Measurements from ENCODE around the gene PRKCSH. TPM values are rescaled to one million over a fixed set of nuclear protein-coding genes. Genes with fewer than 3 reads are reported as not detected.

Gene PRKCSH
- total RNA-seq, 1 experiment from 2014 or later = 425 TPM

GRCh38 chr19:11481534-11482383 is 46.3 kb downstream of the PRKCSH start:
- H2AFZ ChIP-seq (ENCODE audit: low read depth, low read length, poor library complexity, severe bottlenecking) = no peak overlapping the region
- no peak overlapping the region for H3K9ac ChIP-seq (ENCODE audit: low read length)
- no peak overlapping the region for H3K27ac ChIP-seq (ENCODE audit: low read depth, low read length)
- no peaks in the 10 kb centered on the region for H4K20me1 ChIP-seq (ENCODE audit: insufficient read depth)
- no peaks in the 10 kb centered on the region for H3K36me3 ChIP-seq (ENCODE audit: control insufficient read depth in 1 of 2, insufficient read depth in 2 of 2, low read length in 2 of 2)
- H3K27me3 ChIP-seq (ENCODE audit: insufficient read depth, low read length) = no peaks in the 10 kb centered on the region
- RAD21 ChIA-PET (ENCODE audit: low non-redundant PET in 1 of 2, low total read pairs in 2 of 2, uncharacterized antibody in 2 of 2, unreplicated experiment in 2 of 2) = interaction anchor here (1.0 to 1.3 kb wide), 3 partner anchors 100 to 188 kb away, joined by 3 to 9 read pairs (median 3); no protein-coding TSS in a partner anchor
- H3K9me3 ChIP-seq (ENCODE audit: control insufficient read depth in 1 of 2, insufficient read depth in 1 of 2, low read depth in 1 of 2, low read length in 2 of 2) = no peaks in the 10 kb centered on the region
- peaks cover 0 to 3% of the 10 kb centered on the region in 2 experiments; a peak in 1 of 4 replicates for H3K4me1 ChIP-seq (ENCODE audit: control insufficient read depth in 1 of 2, insufficient read depth in 2 of 2, low read length in 2 of 2)
- CTCF ChIA-PET = interaction anchor here (0.8 to 1.9 kb wide), 9 partner anchors 13 to 238 kb away, joined by 3 to 14 read pairs (median 5); partner anchors contain the start of genes EPOR and SWSAP1
- H3K79me2 ChIP-seq (ENCODE audit: insufficient read depth, low read length) = no peaks in the 10 kb centered on the region
- intact Hi-C loops (cut with micrococcal nuclease) = loop anchor here (2.0 kb wide), 1 partner anchor 187 kb away; no protein-coding TSS in a partner anchor
- H3K4me2 ChIP-seq (ENCODE audit: low read length) = no peak overlapping the region
- no TSS peak for BruUV-seq (replicated peaks)
- no peak overlapping the region for H3K4me3 ChIP-seq (replicated peaks in 1 of 2; ENCODE audit: low read depth in 1 of 2, low read length in 2 of 2)
- POLR2A ChIA-PET = interaction anchor here (0.9 kb wide), 1 partner anchor 101 kb away, joined by 6 read pairs; no protein-coding TSS in a partner anchor
- H3K9me2 ChIP-seq (ENCODE audit: insufficient read depth) = no peaks in the 10 kb centered on the region
- no peak for DNase-seq (ENCODE audit: low read depth, low spot score)
- peak; percentile 22; the same call in 1 of the 2 replicates for ATAC-seq
- TF ChIP-seq ZFX (IDR thresholded peaks at IDR 0.05) = no peak
- TF ChIP-seq ZNF274 (IDR thresholded peaks at IDR 0.05; ENCODE audit: low read depth, low read length) = no peak
- TF ChIP-seq, protein P1, sequence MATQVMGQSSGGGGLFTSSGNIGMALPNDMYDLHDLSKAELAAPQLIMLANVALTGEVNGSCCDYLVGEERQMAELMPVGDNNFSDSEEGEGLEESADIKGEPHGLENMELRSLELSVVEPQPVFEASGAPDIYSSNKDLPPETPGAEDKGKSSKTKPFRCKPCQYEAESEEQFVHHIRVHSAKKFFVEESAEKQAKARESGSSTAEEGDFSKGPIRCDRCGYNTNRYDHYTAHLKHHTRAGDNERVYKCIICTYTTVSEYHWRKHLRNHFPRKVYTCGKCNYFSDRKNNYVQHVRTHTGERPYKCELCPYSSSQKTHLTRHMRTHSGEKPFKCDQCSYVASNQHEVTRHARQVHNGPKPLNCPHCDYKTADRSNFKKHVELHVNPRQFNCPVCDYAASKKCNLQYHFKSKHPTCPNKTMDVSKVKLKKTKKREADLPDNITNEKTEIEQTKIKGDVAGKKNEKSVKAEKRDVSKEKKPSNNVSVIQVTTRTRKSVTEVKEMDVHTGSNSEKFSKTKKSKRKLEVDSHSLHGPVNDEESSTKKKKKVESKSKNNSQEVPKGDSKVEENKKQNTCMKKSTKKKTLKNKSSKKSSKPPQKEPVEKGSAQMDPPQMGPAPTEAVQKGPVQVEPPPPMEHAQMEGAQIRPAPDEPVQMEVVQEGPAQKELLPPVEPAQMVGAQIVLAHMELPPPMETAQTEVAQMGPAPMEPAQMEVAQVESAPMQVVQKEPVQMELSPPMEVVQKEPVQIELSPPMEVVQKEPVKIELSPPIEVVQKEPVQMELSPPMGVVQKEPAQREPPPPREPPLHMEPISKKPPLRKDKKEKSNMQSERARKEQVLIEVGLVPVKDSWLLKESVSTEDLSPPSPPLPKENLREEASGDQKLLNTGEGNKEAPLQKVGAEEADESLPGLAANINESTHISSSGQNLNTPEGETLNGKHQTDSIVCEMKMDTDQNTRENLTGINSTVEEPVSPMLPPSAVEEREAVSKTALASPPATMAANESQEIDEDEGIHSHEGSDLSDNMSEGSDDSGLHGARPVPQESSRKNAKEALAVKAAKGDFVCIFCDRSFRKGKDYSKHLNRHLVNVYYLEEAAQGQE (IDR thresholded peaks at IDR 0.05; ENCODE audit: low read depth) = no peak
- TF ChIP-seq JUND (IDR thresholded peaks at IDR 0.05) = no peak
- TF ChIP-seq EGR1 (IDR thresholded peaks at IDR 0.05; ENCODE audit: low read depth) = no peak
- no peak for TF ChIP-seq CBX3 (IDR thresholded peaks at IDR 0.05; ENCODE audit: low read depth)
- no peak for TF ChIP-seq FOSL1 (IDR thresholded peaks at IDR 0.05; ENCODE audit: low read depth)
- TF ChIP-seq EZH2phosphoT487 (IDR thresholded peaks at IDR 0.05; ENCODE audit: borderline replicate concordance) = no peak
- TF ChIP-seq RAD21 (IDR thresholded peaks at IDR 0.05; ENCODE audit: low read depth) = no peak
- TF ChIP-seq SP1 (IDR thresholded peaks at IDR 0.05; ENCODE audit: low read depth) = no peak
- no peak for TF ChIP-seq YY1 (IDR thresholded peaks at IDR 0.05; ENCODE audit: extremely low read depth, insufficient replicate concordance, low read depth, low read length)
- TF ChIP-seq, protein P2, sequence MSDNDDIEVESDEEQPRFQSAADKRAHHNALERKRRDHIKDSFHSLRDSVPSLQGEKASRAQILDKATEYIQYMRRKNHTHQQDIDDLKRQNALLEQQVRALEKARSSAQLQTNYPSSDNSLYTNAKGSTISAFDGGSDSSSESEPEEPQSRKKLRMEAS (IDR thresholded peaks at IDR 0.05) = no peak
- no peak for TF ChIP-seq CTCF (IDR thresholded peaks at IDR 0.05 in 2 of 3, conservative IDR thresholded peaks at IDR 0.05 in 1 of 3; ENCODE audit: borderline replicate concordance in 1 of 3, insufficient read depth in 1 of 3, low read depth in 2 of 3, low read length in 2 of 3)
- TF ChIP-seq TCF7L2 (IDR thresholded peaks at IDR 0.05; ENCODE audit: borderline replicate concordance, extremely low read depth, insufficient read depth, insufficient read length) = no peak
- TF ChIP-seq, protein P3, sequence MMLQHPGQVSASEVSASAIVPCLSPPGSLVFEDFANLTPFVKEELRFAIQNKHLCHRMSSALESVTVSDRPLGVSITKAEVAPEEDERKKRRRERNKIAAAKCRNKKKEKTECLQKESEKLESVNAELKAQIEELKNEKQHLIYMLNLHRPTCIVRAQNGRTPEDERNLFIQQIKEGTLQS (IDR thresholded peaks at IDR 0.05) = no peak
- no peak for TF ChIP-seq CEBPB (IDR thresholded peaks at IDR 0.05; ENCODE audit: low read depth)
- TF ChIP-seq, protein P4, sequence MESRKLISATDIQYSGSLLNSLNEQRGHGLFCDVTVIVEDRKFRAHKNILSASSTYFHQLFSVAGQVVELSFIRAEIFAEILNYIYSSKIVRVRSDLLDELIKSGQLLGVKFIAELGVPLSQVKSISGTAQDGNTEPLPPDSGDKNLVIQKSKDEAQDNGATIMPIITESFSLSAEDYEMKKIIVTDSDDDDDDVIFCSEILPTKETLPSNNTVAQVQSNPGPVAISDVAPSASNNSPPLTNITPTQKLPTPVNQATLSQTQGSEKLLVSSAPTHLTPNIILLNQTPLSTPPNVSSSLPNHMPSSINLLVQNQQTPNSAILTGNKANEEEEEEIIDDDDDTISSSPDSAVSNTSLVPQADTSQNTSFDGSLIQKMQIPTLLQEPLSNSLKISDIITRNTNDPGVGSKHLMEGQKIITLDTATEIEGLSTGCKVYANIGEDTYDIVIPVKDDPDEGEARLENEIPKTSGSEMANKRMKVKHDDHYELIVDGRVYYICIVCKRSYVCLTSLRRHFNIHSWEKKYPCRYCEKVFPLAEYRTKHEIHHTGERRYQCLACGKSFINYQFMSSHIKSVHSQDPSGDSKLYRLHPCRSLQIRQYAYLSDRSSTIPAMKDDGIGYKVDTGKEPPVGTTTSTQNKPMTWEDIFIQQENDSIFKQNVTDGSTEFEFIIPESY (IDR thresholded peaks at IDR 0.05; ENCODE audit: extremely low read depth, insufficient replicate concordance, low read length) = no peak
- no peak for TF ChIP-seq POLR2A (IDR thresholded peaks at IDR 0.05; ENCODE audit: borderline replicate concordance, extremely low read depth, insufficient read depth, insufficient read length)

Measured in HCT116 (cell line).